HG02763 (cell line): ENCODE results near the gene ZNF391.
"Not testable (repeated sequence)": the region's sequence is repeated elsewhere in the genome, so short reads cannot be mapped to it uniquely, and the experiment has no call there.

ENCODE experiments used
- ATAC-seq: cut with Tn5 transposase; IDR thresholded peaks from one replicate; pipeline ENCODE4 v1.9.1; 2021; ENCODE audit warnings: mild to moderate bottlenecking, moderate library complexity; ENCODE audit not compliant: unreplicated experiment

The ZNF391 gene

GRCh38 chr6:27388293-27389197 lies at the start of gene ZNF391:
ZNF391 (plus strand) TSS chr6:27388759; CDS start chr6:27400371, 11,612 bp downstream.
- ATAC-seq: peak; percentile 84

GRCh38 chr6:27352850-27353249 lies 35.7 kb upstream of the ZNF391 start:
- ATAC-seq: no peak

GRCh38 chr6:27358786-27359185 lies 29.8 kb upstream of the ZNF391 start:
- ATAC-seq: no peak

GRCh38 chr6:27359231-27359630 lies 29.3 kb upstream of the ZNF391 start:
- no peak for ATAC-seq

GRCh38 chr6:27368202-27368601 lies 20.4 kb upstream of the ZNF391 start:
- no peak for ATAC-seq

GRCh38 chr6:27370391-27370790 lies 18.2 kb upstream of the ZNF391 start:
- ATAC-seq: no peak

GRCh38 chr6:27374824-27375612 lies 13.5 kb upstream of the ZNF391 start:
- ATAC-seq: no peak

GRCh38 chr6:27375613-27376079 lies 12.9 kb upstream of the ZNF391 start:
- ATAC-seq: no peak

- not testable (repeated sequence) for ATAC-seq
Measured at GRCh38 chr6:27378406-27378805, 10.2 kb upstream of the ZNF391 start.

- not testable (repeated sequence) for ATAC-seq
Measured at GRCh38 chr6:27381001-27381400, 7.6 kb upstream of the ZNF391 start.

- ATAC-seq: no peak
Measured at GRCh38 chr6:27383011-27383410, 5.5 kb upstream of the ZNF391 start.

GRCh38 chr6:27383481-27383880 lies 5.1 kb upstream of the ZNF391 start:
- ATAC-seq: no peak

GRCh38 chr6:27392623-27393022 lies 4.1 kb downstream of the ZNF391 start:
- no peak for ATAC-seq

- ATAC-seq: no peak
Measured at GRCh38 chr6:27394073-27394472, 5.5 kb downstream of the ZNF391 start.

- ATAC-seq: no peak
Measured at GRCh38 chr6:27400877-27401642, 12.5 kb downstream of the ZNF391 start.

- no peak for ATAC-seq
Measured at GRCh38 chr6:27406085-27406484, 17.5 kb downstream of the ZNF391 start.

GRCh38 chr6:27407153-27407814 lies 18.7 kb downstream of the ZNF391 start:
- no peak for ATAC-seq

- ATAC-seq: no peak
Measured at GRCh38 chr6:27414300-27414699, 25.7 kb downstream of the ZNF391 start.

- no peak for ATAC-seq
Measured at GRCh38 chr6:27414996-27415395, 26.4 kb downstream of the ZNF391 start.

- ATAC-seq: no peak
Measured at GRCh38 chr6:27415898-27416297, 27.3 kb downstream of the ZNF391 start.
